Stomach (tissue), 4 donors: ENCODE results near the gene KRT74.

Source experiments
- CTCF ChIP-seq, 7 experiments: fragments of 450-650 bp in 4 of 7; fragments of 200-600 bp in 3 of 7; sonication (generic) in 3 of 7; IDR thresholded peaks; one replicate each; pipeline ENCODE4 v1.5.1; 2016 to 2019; ENCODE audit warnings: antibody characterized with exemption in 7 of 7, control low read depth in 2 of 7, mild to moderate bottlenecking in 1 of 7
- EP300 ChIP-seq: sonication (generic); formaldehyde crosslinking; IDR thresholded peaks from one replicate; pipeline ENCODE4 v1.6.1; 2017; ENCODE audit warnings: antibody characterized with exemption
- POLR2A ChIP-seq, 4 donors: fragments of 450-650 bp; IDR thresholded peaks; one replicate each; pipeline ENCODE4 v1.6.1; 2016; ENCODE audit warnings: antibody characterized with exemption in 4 of 4, control low read depth in 2 of 4, mild to moderate bottlenecking in 1 of 4, moderate library complexity in 1 of 4
- POLR2AphosphoS5 ChIP-seq, 3 donors: sonication (generic); formaldehyde crosslinking; IDR thresholded peaks; one replicate each; pipeline ENCODE4 v1.6.1; 2016; ENCODE audit warnings: antibody characterized with exemption in 3 of 3

GRCh38 chr12:52527121-52527800 lies 46.4 kb downstream of the KRT74 start:
- TF ChIP-seq CTCF (IDR thresholded peaks at IDR 0.05) (no peak), EP300 (no peak), POLR2A (IDR thresholded peaks at IDR 0.05) (no peak), POLR2AphosphoS5 (IDR thresholded peaks at IDR 0.05) (no peak)
